Panc1 (cell line): ENCODE data around the gene NAA25. TPM values are rescaled to one million over a fixed set of nuclear protein-coding genes. Genes with fewer than 3 reads are reported as not detected.
A peak's percentile ranks its signal among the peaks of the same experiment; 100 is the strongest.

ENCODE experiments used
- ATAC-seq: fragments of 200-7000 bp; cut with Tn5 transposase; 2 replicates; pipeline ENCODE4 v1.9.1; 2020; ENCODE audit warnings: mild to moderate bottlenecking, moderate library complexity
- BruUV-seq: library from RNA; stranded (reverse); fragments of 400-500 nt; replicated peaks from 2 replicates; lab custom pipeline; 2021; lab: Mats Ljungman, UMichigan
- CTCF ChIA-PET: fragments of 300-600 bp; sonication (Branson Sonifier 250); formaldehyde crosslinking; loops from one replicate; lab custom pipeline; 2022; ENCODE audit warnings: antibody characterized with exemption; lab: Charles Lee
- POLR2A ChIA-PET: fragments of 300-600 bp; sonication (Branson Sonifier 250); formaldehyde crosslinking; loops from one replicate; lab custom pipeline; 2022; ENCODE audit warnings: antibody characterized with exemption; lab: Charles Lee
- DNase-seq: peaks from one replicate; pipeline ENCODE4 v3.0.0-alpha.2; 2010; ENCODE audit warnings: low read depth, low spot score
- H3K27ac ChIP-seq: 2 replicates; pipeline ENCODE4 v1.5.1; 2011; ENCODE audit warnings: mild to moderate bottlenecking, low read length, inconsistent platforms
- H3K27me3 ChIP-seq: fragments of 200-500 bp; sonication (Bioruptor generic); 2 replicates; pipeline ENCODE4 v1.6.0; 2014; ENCODE audit warnings: low read length, inconsistent platforms; ENCODE audit not compliant: control insufficient read depth, insufficient read depth
- H3K36me3 ChIP-seq: fragments of 200-500 bp; sonication (Bioruptor generic); 2 replicates; pipeline ENCODE4 v1.5.1; 2014; ENCODE audit warnings: inconsistent platforms, mild to moderate bottlenecking, low read length, moderate library complexity; ENCODE audit not compliant: control insufficient read depth, insufficient read depth
- H3K4me1 ChIP-seq: 2 replicates; pipeline ENCODE4 v1.5.1; 2011; ENCODE audit warnings: inconsistent platforms, mild to moderate bottlenecking, low read length, moderate library complexity; ENCODE audit not compliant: control insufficient read depth, insufficient read depth
- H3K4me3 ChIP-seq, 2 experiments: 2 replicates each; pipeline ENCODE4 v1.5.1; 2011 to 2012; ENCODE audit warnings: low read depth in 2 of 2, low read length in 2 of 2, mild to moderate bottlenecking in 2 of 2, inconsistent platforms in 1 of 2, moderate library complexity in 1 of 2
- H3K9me3 ChIP-seq: fragments of 200-500 bp; sonication (Bioruptor generic); 2 replicates; pipeline ENCODE4 v1.5.1; 2014; ENCODE audit warnings: low read depth, mild to moderate bottlenecking, inconsistent platforms, low read length, moderate library complexity; ENCODE audit not compliant: control insufficient read depth, insufficient read depth
- CTCF ChIP-seq: fragments of 450-650 bp; IDR thresholded peaks from 2 replicates; pipeline ENCODE4 v1.5.1; 2017; ENCODE audit warnings: mild to moderate bottlenecking
- POLR2AphosphoS5 ChIP-seq: IDR thresholded peaks from 2 replicates; pipeline ENCODE4 v1.6.1; 2012; ENCODE audit warnings: mild to moderate bottlenecking, low read depth, low read length, moderate library complexity
- SIN3A ChIP-seq: IDR thresholded peaks from 2 replicates; pipeline ENCODE4 v1.6.1; 2012; ENCODE audit warnings: low read depth, mild to moderate bottlenecking, low read length, moderate library complexity, borderline replicate concordance; ENCODE audit not compliant: insufficient read depth
- TCF7L2 ChIP-seq: IDR thresholded peaks from 2 replicates; pipeline ENCODE4 v1.6.1; 2011; ENCODE audit warnings: mild to moderate bottlenecking, low read depth, low read length, inconsistent platforms
- in situ Hi-C: cut with HindIII; loops from 2 replicates; pipeline ENCODE4 v1.10.0; 2016; ENCODE audit warnings: low sequenced_read_pairs, low pct_unique_long_range_greater_than_20kb
- intact Hi-C: fragments of 100-400 bp; cut with micrococcal nuclease; formaldehyde crosslinking; loops from one replicate; pipeline ENCODE4 v1.10.0; 2022; ENCODE audit not compliant: unreplicated experiment
- total RNA-seq: library from RNA; stranded (reverse); gene quantifications from one replicate; pipeline ENCODE4 v1.2.1, GENCODE V29; 2021; ENCODE audit not compliant: unreplicated experiment
- TF ChIP-seq, protein P1 (sequence below), 2 experiments: IDR thresholded peaks; 2 replicates each; pipeline ENCODE4 v1.6.1; 2011 to 2012; ENCODE audit warnings: low read depth in 2 of 2, control low read depth in 1 of 2, low read length in 1 of 2, mild to moderate bottlenecking in 1 of 2, moderate library complexity in 1 of 2; ENCODE audit not compliant: insufficient read depth in 1 of 2

Gene NAA25
- total RNA-seq, 1 experiment from 2014 or later: 32.2 TPM

DNA sequence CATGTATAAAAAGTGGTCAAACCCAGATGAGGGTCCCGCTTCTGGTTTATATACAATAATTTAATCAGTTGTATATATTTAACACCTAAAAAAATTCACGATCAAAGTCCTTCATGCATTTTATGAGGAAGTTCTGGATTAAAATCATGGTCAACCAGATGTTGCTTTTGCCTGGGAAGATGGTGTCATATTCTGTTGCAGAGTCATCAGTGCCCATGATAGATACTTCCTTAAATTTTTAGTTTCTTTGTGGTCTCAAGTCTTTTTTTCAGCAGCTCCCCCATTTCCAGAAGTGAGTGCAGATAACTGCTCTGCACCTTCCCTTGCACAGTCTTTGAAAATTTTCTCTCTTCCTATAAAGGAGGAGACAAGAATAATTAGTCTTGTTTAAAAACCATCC is 79.3 kb downstream of the NAA25 start:
- ATAC-seq (no peak), DNase-seq (no peak)
- BruUV-seq: no TSS peak
- in situ Hi-C loops (no loop called here), intact Hi-C loops (no loop called here)
- H3K4me1 ChIP-seq: no peaks in the 10 kb centered on the region
- no peaks in the 10 kb centered on the region for H3K27me3 ChIP-seq
- no peak overlapping the region for H3K4me3 ChIP-seq
- H3K9me3 ChIP-seq: no peaks in the 10 kb centered on the region
- POLR2A ChIA-PET: no interaction called here
- no peak overlapping the region for H3K27ac ChIP-seq
- peaks cover 34% of the 10 kb centered on the region for H3K36me3 ChIP-seq
- CTCF ChIA-PET: no interaction called here
- TF ChIP-seq, protein P1, sequence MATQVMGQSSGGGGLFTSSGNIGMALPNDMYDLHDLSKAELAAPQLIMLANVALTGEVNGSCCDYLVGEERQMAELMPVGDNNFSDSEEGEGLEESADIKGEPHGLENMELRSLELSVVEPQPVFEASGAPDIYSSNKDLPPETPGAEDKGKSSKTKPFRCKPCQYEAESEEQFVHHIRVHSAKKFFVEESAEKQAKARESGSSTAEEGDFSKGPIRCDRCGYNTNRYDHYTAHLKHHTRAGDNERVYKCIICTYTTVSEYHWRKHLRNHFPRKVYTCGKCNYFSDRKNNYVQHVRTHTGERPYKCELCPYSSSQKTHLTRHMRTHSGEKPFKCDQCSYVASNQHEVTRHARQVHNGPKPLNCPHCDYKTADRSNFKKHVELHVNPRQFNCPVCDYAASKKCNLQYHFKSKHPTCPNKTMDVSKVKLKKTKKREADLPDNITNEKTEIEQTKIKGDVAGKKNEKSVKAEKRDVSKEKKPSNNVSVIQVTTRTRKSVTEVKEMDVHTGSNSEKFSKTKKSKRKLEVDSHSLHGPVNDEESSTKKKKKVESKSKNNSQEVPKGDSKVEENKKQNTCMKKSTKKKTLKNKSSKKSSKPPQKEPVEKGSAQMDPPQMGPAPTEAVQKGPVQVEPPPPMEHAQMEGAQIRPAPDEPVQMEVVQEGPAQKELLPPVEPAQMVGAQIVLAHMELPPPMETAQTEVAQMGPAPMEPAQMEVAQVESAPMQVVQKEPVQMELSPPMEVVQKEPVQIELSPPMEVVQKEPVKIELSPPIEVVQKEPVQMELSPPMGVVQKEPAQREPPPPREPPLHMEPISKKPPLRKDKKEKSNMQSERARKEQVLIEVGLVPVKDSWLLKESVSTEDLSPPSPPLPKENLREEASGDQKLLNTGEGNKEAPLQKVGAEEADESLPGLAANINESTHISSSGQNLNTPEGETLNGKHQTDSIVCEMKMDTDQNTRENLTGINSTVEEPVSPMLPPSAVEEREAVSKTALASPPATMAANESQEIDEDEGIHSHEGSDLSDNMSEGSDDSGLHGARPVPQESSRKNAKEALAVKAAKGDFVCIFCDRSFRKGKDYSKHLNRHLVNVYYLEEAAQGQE (IDR thresholded peaks at IDR 0.05; ENCODE audit: insufficient read depth in 1 of 2, low read depth in 2 of 2, low read length in 1 of 2): no peak
- TF ChIP-seq TCF7L2 (no peak), POLR2AphosphoS5 (no peak), CTCF (no peak), SIN3A (no peak)

DNA sequence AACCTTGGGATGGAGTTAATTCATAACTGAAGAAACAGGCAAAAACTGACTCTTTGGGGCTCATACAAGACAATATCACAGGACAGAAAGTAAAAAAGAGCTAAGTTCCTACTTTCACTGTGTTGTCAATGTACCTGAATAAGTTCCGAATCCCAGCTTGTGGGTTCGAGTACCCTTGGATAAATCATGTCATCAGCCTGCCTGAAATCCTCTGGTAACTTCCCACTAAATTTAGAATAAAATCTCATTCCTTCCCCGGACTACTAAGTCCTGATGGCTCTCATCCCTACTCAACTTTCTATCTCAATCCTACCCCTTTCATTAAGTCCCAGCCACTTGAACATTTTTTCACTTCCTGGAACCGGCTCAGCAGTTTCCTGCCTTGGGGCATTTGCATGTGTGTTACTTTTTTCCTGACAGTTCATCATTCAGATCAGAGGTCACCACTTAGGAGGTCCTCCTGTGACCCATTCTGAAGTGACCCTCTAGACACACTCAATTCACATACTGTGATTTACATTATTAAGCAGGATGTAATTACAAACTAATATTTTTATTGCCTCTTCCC is 82.7 kb downstream of the NAA25 start:
- H3K27me3 ChIP-seq: no peaks in the 10 kb centered on the region
- CTCF ChIA-PET: no interaction called here
- no peaks in the 10 kb centered on the region for H3K4me1 ChIP-seq
- DNase-seq (no peak), ATAC-seq (no peak)
- no peak overlapping the region for H3K27ac ChIP-seq
- BruUV-seq: no TSS peak
- no peak overlapping the region for H3K4me3 ChIP-seq
- H3K36me3 ChIP-seq: peaks cover 29% of the 10 kb centered on the region
- in situ Hi-C loops (no loop called here), intact Hi-C loops (no loop called here)
- POLR2A ChIA-PET: no interaction called here
- no peaks in the 10 kb centered on the region for H3K9me3 ChIP-seq
- TF ChIP-seq, protein P1 (IDR thresholded peaks at IDR 0.05; ENCODE audit: insufficient read depth in 1 of 2, low read depth in 2 of 2, low read length in 1 of 2): no peak
- TF ChIP-seq CTCF (no peak), POLR2AphosphoS5 (0 out of 2 replicates have a peak, but pooled peaks have one; percentile 31)
